Chondrocyte (in vitro differentiated cells): ENCODE data around the gene PTH2R. TPM values are rescaled to one million over a fixed set of nuclear protein-coding genes. Genes with fewer than 3 reads are reported as not detected.

Experiments
- DNase-seq: peaks from one replicate; pipeline ENCODE4 v3.0.0; 2021; ENCODE audit warnings: mixed read lengths, low spot score
- H3K27ac Mint-ChIP-seq: one replicate; pipeline ENCODE4 v1.8.0; 2021; ENCODE audit warnings: mild to moderate bottlenecking, moderate library complexity, mixed read lengths; ENCODE audit not compliant: unreplicated experiment
- H3K27me3 Mint-ChIP-seq: 2 replicates; pipeline ENCODE4 v1.8.0; 2021; ENCODE audit warnings: low read depth, mixed read lengths
- H3K36me3 Mint-ChIP-seq: 2 replicates; pipeline ENCODE4 v1.8.0; 2021; ENCODE audit warnings: low read depth, mixed read lengths
- H3K4me1 Mint-ChIP-seq: 2 replicates; pipeline ENCODE4 v1.8.0; 2021; ENCODE audit warnings: low read depth, mild to moderate bottlenecking, mixed read lengths
- H3K4me3 Mint-ChIP-seq: one replicate; pipeline ENCODE4 v1.8.0; 2021; ENCODE audit warnings: mild to moderate bottlenecking, moderate library complexity, mixed read lengths; ENCODE audit not compliant: unreplicated experiment
- H3K9me3 Mint-ChIP-seq: 2 replicates; pipeline ENCODE4 v1.8.0; 2021; ENCODE audit warnings: low read depth, mixed read lengths
- CTCF ChIP-seq: fragments of 200-600 bp; sonication (generic); IDR thresholded peaks from 2 replicates; pipeline ENCODE4 v1.5.0; 2021; ENCODE audit warnings: antibody characterized with exemption, mild to moderate bottlenecking, moderate library complexity
- total RNA-seq: library from RNA; stranded (reverse); gene quantifications from 3 replicates; pipeline ENCODE4 v1.2.1, GENCODE V29; 2021

The PTH2R gene
- total RNA-seq, 1 donor from 2014 or later, result not detected

- no peaks in the 10 kb centered on the region for H3K4me1 Mint-ChIP-seq
- no peaks in the 10 kb centered on the region for H3K9me3 Mint-ChIP-seq
- H3K27me3 Mint-ChIP-seq, result peaks cover 26% of the 10 kb centered on the region
- H3K36me3 Mint-ChIP-seq, result no peaks in the 10 kb centered on the region
- H3K27ac Mint-ChIP-seq, result no peak overlapping the region
- no peak overlapping the region for H3K4me3 Mint-ChIP-seq
- TF ChIP-seq CTCF, result no peak
- DNase-seq, result no peak
Measured at GRCh38 chr2:208454861-208455260, 48.3 kb downstream of the PTH2R start.

- H3K9me3 Mint-ChIP-seq, result no peaks in the 10 kb centered on the region
- H3K27ac Mint-ChIP-seq, result no peak overlapping the region
- no peaks in the 10 kb centered on the region for H3K36me3 Mint-ChIP-seq
- no peak for DNase-seq
- TF ChIP-seq CTCF, result no peak
- no peak overlapping the region for H3K4me3 Mint-ChIP-seq
- H3K27me3 Mint-ChIP-seq, result peaks cover 27% of the 10 kb centered on the region
- no peaks in the 10 kb centered on the region for H3K4me1 Mint-ChIP-seq
Measured at GRCh38 chr2:208463721-208464120, 57.1 kb downstream of the PTH2R start.

- Mint-ChIP-seq H3K4me1 (no peaks in the 10 kb centered on the region), H3K4me3 (no peak overlapping the region), H3K9me3 (no peaks in the 10 kb centered on the region), H3K27me3 (peaks cover 26% of the 10 kb centered on the region), H3K27ac (no peak overlapping the region), H3K36me3 (no peaks in the 10 kb centered on the region)
- DNase-seq, result no peak
- no peak for TF ChIP-seq CTCF
Measured at GRCh38 chr2:208464205-208464604, 57.6 kb downstream of the PTH2R start.

GRCh38 chr2:208466151-208466919 is 59.7 kb downstream of the PTH2R start:
- TF ChIP-seq CTCF, result peak; percentile 72
- Mint-ChIP-seq H3K27ac (no peak overlapping the region), H3K27me3 (peaks cover 26% of the 10 kb centered on the region), H3K9me3 (peaks cover 4% of the 10 kb centered on the region), H3K4me3 (no peak overlapping the region), H3K4me1 (no peaks in the 10 kb centered on the region), H3K36me3 (no peaks in the 10 kb centered on the region)
- DNase-seq, result no peak

- no peaks in the 10 kb centered on the region for H3K36me3 Mint-ChIP-seq
- peaks cover 4% of the 10 kb centered on the region for H3K9me3 Mint-ChIP-seq
- no peaks in the 10 kb centered on the region for H3K4me1 Mint-ChIP-seq
- no peak for DNase-seq
- no peak overlapping the region for H3K27ac Mint-ChIP-seq
- no peak for TF ChIP-seq CTCF
- H3K27me3 Mint-ChIP-seq, result peaks cover 26% of the 10 kb centered on the region
- H3K4me3 Mint-ChIP-seq, result no peak overlapping the region
Measured at GRCh38 chr2:208466920-208467298, 60.3 kb downstream of the PTH2R start.
